Measurements from ENCODE around the gene CORIN. TPM values are rescaled to one million over a fixed set of nuclear protein-coding genes. Genes with fewer than 3 reads are reported as not detected.
A peak's percentile ranks its signal among the peaks of the same experiment; 100 is the strongest.

Gene CORIN
- total and polyA plus RNA-seq, 2 of the 13 experiments (the other 11 are each of a cell fraction or from before 2014, with no cell fraction given), result 0.84 to 1.2 TPM

GRCh38 chr4:47804598-47804997 lies 33.3 kb downstream of the CORIN start:
- Histone ChIP-seq H2AFZ (ENCODE audit: low read length) (no peak overlapping the region), H3K9ac (ENCODE audit: insufficient read depth, low read depth, low read length) (no peak overlapping the region), H3K27ac (ENCODE audit: extremely low read length, insufficient read depth, low read length) (no peak overlapping the region), H3K4me1 (ENCODE audit: insufficient read depth, low read length) (peaks cover 18% of the 10 kb centered on the region; the same call in 1 of the 2 replicates), H3K9me3 (ENCODE audit: low read length) (no peaks in the 10 kb centered on the region), H4K20me1 (ENCODE audit: insufficient read depth, low read length) (no peaks in the 10 kb centered on the region), H3K79me2 (ENCODE audit: insufficient read depth, low read length) (no peaks in the 10 kb centered on the region), H3K4me3 (replicated peaks in 1 of 3; ENCODE audit: insufficient read depth in 1 of 3, low read depth in 2 of 3, low read length in 3 of 3) (no peak overlapping the region), H3K4me2 (ENCODE audit: low read depth, low read length) (no peak overlapping the region), H3K27me3 (ENCODE audit: control insufficient read depth in 1 of 2, insufficient read depth in 2 of 2, low read length in 2 of 2) (no peaks in the 10 kb centered on the region), H3K36me3 (replicated peaks in 1 of 2; ENCODE audit: control insufficient read depth in 1 of 2, insufficient read depth in 2 of 2, low read length in 2 of 2) (no peaks in the 10 kb centered on the region)
- BruUV-seq (replicated peaks), result no TSS peak
- ATAC-seq (no peak), FAIRE-seq (no peak), DNase-seq (ENCODE audit: low spot score) (no peak)
- intact Hi-C loops (cut with micrococcal nuclease; ENCODE audit: unreplicated experiment) (no loop called here), in situ Hi-C loops (cut with HindIII; ENCODE audit: extremely low pct_ligation_motif_present, low pct_unique_long_range_greater_than_20kb) (no loop called here)
- POLR2A ChIA-PET, result no interaction called here
- no peak for TF ChIP-seq SIN3A (IDR thresholded peaks at IDR 0.05; ENCODE audit: borderline replicate concordance, low read depth, low read length)
- no peak for TF ChIP-seq HNRNPL (IDR thresholded peaks at IDR 0.05; ENCODE audit: low read depth, low read length)
- no peak for TF ChIP-seq ELF4 (CRISPR knock-in tag; IDR thresholded peaks at IDR 0.05; ENCODE audit: borderline replicate concordance)
- TF ChIP-seq, protein P1, sequence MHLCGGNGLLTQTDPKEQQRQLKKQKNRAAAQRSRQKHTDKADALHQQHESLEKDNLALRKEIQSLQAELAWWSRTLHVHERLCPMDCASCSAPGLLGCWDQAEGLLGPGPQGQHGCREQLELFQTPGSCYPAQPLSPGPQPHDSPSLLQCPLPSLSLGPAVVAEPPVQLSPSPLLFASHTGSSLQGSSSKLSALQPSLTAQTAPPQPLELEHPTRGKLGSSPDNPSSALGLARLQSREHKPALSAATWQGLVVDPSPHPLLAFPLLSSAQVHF (CRISPR knock-in tag; IDR thresholded peaks at IDR 0.05), result no peak
- peak; percentile 79 for TF ChIP-seq HNRNPK (IDR thresholded peaks at IDR 0.05; ENCODE audit: low read depth, low read length, poor library complexity, severe bottlenecking)
- 86% methylated on average over 7 of the region's 7 CpGs for WGBS (ENCODE audit: low lambda C conversion rate)
- CTCF ChIA-PET (ENCODE audit: low intra/inter-chr PET ratio, low total read pairs), result no interaction called here

DNA sequence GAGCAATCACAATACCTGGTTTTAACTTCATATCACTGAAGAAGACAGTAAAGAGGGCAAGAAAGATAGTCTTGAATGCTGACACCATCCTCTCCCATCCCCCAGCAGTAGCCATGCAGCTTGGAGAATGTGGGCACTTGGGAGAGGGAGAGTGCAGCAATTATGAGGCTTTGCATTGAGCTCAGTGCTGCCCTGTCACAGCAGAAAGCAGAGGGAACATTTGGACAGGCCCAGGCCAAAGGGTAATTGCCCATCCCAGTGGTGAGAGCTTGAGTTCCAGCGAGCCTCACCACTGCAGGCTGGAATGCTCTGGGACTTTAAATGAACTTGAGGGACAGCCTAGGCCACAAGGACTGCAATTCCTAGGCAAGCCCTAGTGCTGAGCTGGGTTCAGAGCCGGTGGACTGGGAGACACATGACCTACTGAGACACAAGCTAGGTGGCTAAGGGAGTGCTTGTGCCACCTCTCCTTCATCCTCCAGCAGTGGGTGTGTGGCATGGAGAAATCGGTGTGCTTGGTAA lies 36.3 kb downstream of the CORIN start:
- no TSS peak for BruUV-seq (replicated peaks)
- H3K4me3 ChIP-seq (replicated peaks in 1 of 3; ENCODE audit: insufficient read depth in 1 of 3, low read depth in 2 of 3, low read length in 3 of 3), result no peak overlapping the region; a peak in 1 of 6 replicates
- WGBS (ENCODE audit: low lambda C conversion rate), result 0% methylated on average over 2 of the region's 3 CpGs
- ChIA-PET POLR2A (no interaction called here), CTCF (ENCODE audit: low intra/inter-chr PET ratio, low total read pairs) (no interaction called here)
- intact Hi-C loops (cut with micrococcal nuclease; ENCODE audit: unreplicated experiment), result no loop called here
- no peaks in the 10 kb centered on the region for H3K79me2 ChIP-seq (ENCODE audit: insufficient read depth, low read length)
- no peaks in the 10 kb centered on the region for H3K27me3 ChIP-seq (ENCODE audit: control insufficient read depth in 1 of 2, insufficient read depth in 2 of 2, low read length in 2 of 2)
- TF ChIP-seq KMT2B (CRISPR knock-in tag; IDR thresholded peaks at IDR 0.05) (no peak), ZSCAN25 (CRISPR knock-in tag; IDR thresholded peaks at IDR 0.05) (no peak), TAF15 (IDR thresholded peaks at IDR 0.05; ENCODE audit: low read depth, low read length, poor library complexity, severe bottlenecking) (no peak), ZNF335 (CRISPR knock-in tag; IDR thresholded peaks at IDR 0.05) (no peak)
- H3K36me3 ChIP-seq (replicated peaks in 1 of 2; ENCODE audit: control insufficient read depth in 1 of 2, insufficient read depth in 2 of 2, low read length in 2 of 2), result no peaks in the 10 kb centered on the region
- no peak overlapping the region for H2AFZ ChIP-seq (ENCODE audit: low read length)
- in situ Hi-C loops (cut with HindIII; ENCODE audit: extremely low pct_ligation_motif_present, low pct_unique_long_range_greater_than_20kb), result no loop called here
- DNase-seq (ENCODE audit: low spot score) (no peak), FAIRE-seq (no peak), ATAC-seq (peak; percentile 68)
- H3K9me3 ChIP-seq (ENCODE audit: low read length), result no peaks in the 10 kb centered on the region
- no peak overlapping the region for H3K27ac ChIP-seq (ENCODE audit: extremely low read length, insufficient read depth, low read length)
- H3K4me2 ChIP-seq (ENCODE audit: low read depth, low read length), result no peak overlapping the region
- no peaks in the 10 kb centered on the region for H4K20me1 ChIP-seq (ENCODE audit: insufficient read depth, low read length)
- peaks cover 15% of the 10 kb centered on the region; the same call in 1 of the 2 replicates for H3K4me1 ChIP-seq (ENCODE audit: insufficient read depth, low read length)
- no peak overlapping the region for H3K9ac ChIP-seq (ENCODE audit: insufficient read depth, low read depth, low read length)

All from HepG2 (cell line).